ENCODE data around the gene NKX2-3.

NKX2-3 gene

GRCh38 chr10:99539120-99539519 lies 6.4 kb downstream of the NKX2-3 start:
- no peak for DNase-seq (ENCODE audit: low read depth)

DNA sequence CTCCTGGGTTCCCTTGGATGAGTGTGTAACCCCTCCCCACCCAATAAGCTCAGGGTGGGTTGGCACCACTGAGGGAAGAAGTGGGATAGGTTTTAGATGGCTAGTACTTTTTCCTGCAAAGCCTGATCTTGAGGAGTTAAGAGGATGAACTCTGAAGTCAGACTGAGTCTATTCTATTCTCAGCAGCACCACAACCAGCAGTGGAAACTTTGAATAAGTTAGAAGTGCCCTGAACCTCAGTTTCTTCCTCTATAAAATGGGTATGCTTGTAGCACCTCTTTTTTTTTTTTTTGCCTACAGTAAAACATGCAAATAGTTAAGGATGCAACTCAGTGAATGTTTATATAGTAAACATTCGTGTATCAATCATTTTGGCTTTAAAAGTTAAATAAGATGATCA lies 7.1 kb downstream of the NKX2-3 start:
- no peak for DNase-seq (ENCODE audit: low read depth)

DNA sequence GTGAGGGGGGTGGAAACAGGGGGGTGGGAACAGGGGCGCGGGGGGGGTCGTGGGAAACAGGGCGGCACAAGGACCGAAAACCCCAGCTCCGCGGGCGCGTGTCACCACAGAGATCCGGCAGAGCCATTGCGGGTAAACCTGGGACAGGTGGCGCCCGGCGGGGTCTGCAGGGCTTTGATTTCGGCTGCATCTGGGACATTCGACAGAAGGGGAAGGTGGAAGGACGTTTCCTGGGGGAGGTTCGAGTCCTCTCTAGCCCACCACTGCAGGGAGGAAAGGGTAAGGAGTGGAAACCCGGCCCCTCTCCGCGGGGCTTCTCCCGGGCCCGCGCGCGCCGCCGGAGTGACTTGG lies 7.5 kb downstream of the NKX2-3 start:
- DNase-seq (ENCODE audit: low read depth): no peak

DNA sequence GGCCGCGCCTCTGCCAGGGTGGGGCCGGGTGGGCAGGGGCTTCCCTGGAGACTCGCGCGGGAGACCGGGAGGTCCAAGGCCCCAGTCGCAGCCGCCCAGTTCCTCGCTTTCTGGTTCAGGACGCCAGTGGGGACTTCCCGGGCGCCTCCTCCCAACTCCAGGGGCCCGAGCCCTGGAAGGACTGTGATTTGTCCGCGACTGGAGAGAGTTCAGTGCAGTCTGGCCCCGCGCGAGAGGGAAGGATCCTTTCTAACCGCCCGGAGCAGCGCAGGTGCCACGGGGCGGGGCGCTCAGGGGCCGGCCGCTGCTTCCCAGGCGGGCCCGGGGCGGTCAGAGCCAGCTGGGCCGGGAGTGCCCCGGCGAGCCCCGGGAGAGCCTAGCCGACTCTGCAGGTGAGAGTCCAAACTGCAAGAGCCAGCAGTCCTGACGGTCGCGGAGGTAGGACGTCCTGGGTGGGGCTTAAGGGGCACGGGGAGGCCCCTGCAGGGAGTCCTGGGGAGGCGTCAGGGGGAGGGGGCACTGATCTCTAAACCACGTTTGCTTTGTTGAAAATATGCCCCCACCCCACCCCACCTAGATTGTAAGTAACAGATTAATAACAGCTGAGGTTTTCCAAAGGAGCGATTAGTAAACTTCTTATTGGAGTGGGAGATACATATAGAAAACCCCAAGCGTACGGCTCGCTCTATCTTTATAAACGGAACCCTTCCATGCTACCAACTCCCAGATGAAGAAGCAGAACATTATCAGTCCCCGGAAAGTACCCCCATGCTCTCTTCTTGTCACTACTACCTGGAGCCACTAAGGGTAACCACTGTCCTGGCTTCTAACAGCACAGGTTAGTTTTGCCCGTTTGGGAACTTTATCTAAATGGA lies 8.2 kb downstream of the NKX2-3 start:
- no peak for DNase-seq (ENCODE audit: low read depth)

DNA sequence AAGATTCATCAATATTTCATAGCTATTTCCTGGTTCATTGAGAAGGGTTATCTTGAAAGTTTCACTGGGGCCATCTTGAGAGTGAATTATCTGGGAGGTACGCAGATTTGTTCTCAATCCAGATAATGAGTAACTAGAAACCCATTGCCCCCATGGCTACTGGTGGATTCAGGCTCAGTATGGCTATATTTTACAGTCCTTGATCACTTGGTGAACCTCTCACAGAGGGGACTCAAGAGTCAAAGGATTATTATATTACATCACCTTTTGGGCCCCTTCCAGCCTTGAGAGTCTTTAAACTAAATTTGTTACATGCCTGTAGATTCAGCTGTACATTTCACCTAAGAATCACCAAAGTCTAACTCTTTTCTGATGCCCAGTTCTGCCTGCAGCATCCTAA lies 11.6 kb downstream of the NKX2-3 start:
- no peak for DNase-seq (ENCODE audit: low read depth)

GRCh38 chr10:99548041-99548530 lies 15.3 kb downstream of the NKX2-3 start:
- peak; percentile 44 for DNase-seq (ENCODE audit: low read depth)

GRCh38 chr10:99551158-99551557 lies 18.4 kb downstream of the NKX2-3 start:
- DNase-seq (ENCODE audit: low read depth): peak; percentile 90

DNA sequence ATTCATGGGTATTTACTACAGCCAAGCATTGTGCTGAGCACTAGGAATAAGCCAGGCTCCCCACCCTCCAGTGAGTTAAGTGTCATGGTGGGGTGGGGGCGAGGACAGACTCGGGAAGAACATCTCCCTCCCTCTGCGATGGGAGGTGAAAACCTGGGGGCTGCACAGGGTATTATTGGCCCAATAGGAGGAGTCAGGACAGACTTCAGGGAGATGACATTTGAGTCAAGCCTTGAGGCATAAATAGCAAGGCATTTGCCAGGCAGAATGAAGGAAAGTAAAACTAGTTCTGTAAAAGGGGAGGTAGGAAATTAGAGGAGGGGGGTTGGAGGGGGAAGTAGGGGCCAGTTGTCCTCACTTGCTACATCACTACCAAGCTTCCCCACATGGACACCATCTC lies 18.9 kb downstream of the NKX2-3 start:
- DNase-seq (ENCODE audit: low read depth): no peak

- DNase-seq (ENCODE audit: low read depth): no peak
Measured at GRCh38 chr10:99555371-99555770, 22.6 kb downstream of the NKX2-3 start.

DNA sequence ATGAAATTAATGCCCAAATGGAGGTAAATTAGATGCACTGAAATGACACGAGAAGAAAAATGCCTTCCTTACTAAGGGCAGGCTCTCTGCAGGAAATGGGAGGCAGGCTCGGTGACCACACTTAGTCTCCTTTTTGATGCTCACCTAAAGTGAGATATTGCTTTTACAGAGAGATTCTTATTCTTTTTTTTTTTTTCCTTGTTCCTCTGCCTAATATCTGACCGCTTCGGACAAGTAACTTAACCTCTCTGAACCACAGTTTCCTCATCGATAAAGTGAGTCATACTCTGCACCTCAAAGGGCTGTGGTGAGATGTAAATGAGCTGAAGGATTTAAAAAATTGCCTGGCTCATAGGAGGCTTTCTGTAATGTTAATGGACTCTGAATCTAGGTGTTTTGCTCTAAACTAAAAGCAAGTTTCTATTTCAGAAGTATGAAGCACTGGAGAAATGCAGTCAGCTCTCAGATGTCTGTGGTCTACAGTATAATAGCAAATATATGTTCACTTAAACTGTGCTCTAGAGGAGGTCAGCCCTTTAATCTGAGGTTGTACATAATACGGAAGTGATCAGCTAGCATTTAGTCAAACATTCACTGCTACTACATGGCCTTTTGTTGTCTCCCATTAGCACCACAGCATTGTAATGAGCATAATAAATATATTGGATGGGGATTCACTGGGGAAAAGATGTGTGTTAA lies 23.2 kb downstream of the NKX2-3 start:
- DNase-seq (ENCODE audit: low read depth): peak; percentile 22

- no peak for DNase-seq (ENCODE audit: low read depth)
Measured at GRCh38 chr10:99557044-99557443, 24.3 kb downstream of the NKX2-3 start.

GRCh38 chr10:99558708-99559107 lies 26.0 kb downstream of the NKX2-3 start:
- DNase-seq (ENCODE audit: low read depth): no peak

- peak; percentile 53 for DNase-seq (ENCODE audit: low read depth)
Measured at GRCh38 chr10:99560277-99561126, 27.8 kb downstream of the NKX2-3 start.

DNA sequence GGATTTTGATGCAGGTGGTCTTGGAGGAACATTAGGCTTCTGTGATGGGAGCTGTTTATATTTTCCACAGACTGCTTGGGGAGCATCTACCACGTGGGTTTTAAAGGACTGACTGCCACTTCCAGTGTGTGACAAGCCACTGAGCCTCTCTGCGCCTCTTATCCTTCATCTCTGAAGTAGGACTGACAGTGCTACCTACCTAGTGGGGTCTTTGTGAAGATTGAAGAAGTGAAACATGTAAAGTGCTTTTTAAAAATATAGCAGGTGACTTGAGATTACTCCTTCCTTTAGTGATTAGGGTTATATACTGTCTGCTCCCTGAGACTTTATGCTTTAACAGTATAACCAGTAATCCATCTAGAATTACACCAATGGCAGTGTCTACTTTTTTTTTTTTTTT lies 29.9 kb downstream of the NKX2-3 start:
- no peak for DNase-seq (ENCODE audit: low read depth)

DNA sequence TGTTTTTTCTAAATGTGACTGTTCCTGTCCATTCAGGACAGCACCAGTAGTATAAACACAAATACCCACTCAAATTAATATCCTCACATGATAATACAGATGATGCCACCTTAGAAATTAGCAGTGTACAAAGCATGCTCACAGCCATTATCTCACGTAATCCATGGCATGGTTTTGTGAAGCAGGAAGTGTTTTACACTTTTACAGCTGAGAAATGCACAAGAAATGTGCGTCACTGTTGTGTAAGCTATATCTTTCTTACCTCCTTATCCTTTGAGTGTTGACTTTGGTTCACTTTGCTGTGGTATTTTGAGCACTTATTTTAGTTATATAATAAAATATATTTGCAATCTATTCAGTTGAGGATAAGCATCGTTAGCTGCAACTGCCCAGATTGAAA lies 31.6 kb downstream of the NKX2-3 start:
- no peak for DNase-seq (ENCODE audit: low read depth)

- DNase-seq (ENCODE audit: low read depth): no peak
Measured at GRCh38 chr10:99565166-99565565, 32.4 kb downstream of the NKX2-3 start.

DNA sequence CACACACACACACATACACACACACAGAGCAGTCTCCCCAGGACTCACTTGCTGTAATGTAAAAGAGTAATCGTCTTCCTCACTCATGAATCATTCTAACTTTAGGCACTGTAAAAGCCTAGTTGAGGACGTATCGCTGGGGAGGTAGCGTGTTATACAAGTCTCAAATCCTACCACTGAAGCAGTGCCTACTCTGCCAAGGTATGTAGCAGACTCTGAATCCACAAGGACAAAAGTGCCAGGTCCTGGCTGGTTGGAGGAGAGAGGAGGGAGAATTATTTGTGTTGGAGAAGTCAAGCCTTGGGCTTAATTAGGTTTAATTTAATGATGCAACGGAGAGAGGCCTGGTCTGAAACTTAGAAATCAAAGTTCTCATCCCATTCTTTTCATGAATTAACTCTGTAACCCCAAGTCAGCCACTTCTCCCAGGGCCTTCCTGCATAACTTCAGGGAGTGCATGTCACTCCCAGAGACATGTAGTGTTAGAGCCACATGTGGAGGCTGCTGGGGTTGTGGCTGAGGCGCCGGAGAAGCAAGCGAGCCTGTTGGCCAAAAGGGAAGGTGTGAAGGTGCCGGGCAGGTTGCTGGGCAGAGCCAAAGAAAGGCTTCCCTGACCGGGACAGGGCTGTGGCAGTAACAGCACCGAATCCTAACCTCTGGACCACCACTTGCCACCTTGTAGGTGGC lies 36.7 kb downstream of the NKX2-3 start:
- no peak for DNase-seq (ENCODE audit: low read depth)

DNA sequence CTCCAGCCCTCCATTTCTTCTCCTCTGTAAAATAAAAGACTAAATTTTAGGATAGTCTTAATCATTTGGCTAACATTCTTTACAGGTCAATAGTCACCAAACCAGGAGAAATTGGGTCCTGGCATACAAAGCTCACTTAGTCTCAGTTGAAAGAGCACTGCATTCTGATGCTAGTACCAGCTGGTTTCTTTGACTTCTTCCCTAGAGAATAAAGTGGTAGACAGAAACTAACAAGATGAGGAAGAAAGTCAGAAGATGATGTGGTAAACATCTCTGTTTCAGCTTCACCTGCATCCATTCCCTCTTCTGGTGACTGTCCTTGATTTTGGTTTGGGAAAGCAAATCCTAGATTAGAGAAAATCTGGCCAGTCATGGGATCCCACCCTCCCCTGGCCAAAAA lies 37.2 kb downstream of the NKX2-3 start:
- DNase-seq (ENCODE audit: low read depth): no peak

DNA sequence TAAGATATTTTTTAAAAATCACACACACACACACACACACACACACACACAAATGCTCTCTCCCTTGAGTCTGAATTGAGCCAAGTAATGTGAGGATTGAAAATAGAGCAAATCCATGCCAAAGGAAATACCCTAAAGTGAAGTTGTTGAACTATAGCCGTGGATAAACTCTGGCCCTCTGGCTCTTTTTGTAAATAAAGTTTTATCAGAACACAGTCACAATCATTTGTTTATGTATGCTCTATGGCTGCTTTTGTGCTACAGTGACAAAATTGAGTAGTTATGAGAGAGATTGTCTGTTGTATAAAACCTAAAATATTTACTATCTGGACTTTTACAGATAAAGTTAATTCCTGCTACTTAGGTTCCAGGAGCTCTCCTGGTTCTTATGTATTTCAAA lies 39.1 kb downstream of the NKX2-3 start:
- no peak for DNase-seq (ENCODE audit: low read depth)

- DNase-seq (ENCODE audit: low read depth): no peak
Measured at GRCh38 chr10:99573790-99574189, 41.0 kb downstream of the NKX2-3 start.

GRCh38 chr10:99579971-99580370 lies 47.2 kb downstream of the NKX2-3 start:
- DNase-seq (ENCODE audit: low read depth): peak; percentile 18

GRCh38 chr10:99582255-99582770 lies 49.6 kb downstream of the NKX2-3 start:
- no peak for DNase-seq (ENCODE audit: low read depth)
